Measurements from ENCODE around the gene SLC26A8. TPM values are rescaled to one million over a fixed set of nuclear protein-coding genes. Genes with fewer than 3 reads are reported as not detected.

SLC26A8 gene
- polyA plus RNA-seq, 3 donors = 0.52 to 1.7 (median 1.5) TPM

DNA sequence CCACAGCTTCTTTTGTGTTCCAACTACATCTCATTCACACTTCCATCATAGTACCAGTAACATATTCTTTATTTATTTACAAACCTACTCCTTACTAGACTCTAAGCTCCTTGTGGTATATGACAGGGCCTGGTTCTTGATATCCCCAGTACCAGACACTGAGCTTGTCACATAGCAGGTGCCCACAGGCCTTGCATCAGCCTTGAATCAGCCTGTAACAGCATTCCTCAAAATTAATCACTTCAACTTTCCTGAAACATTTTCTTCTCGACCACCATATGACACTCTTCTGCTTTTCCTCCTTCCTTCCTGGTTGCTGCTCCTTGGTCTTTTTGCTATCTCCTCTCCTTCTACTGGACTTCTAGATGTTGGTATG is 78.8 kb downstream of the SLC26A8 start:
- Histone ChIP-seq H3K27ac (ENCODE audit: low read depth in 1 of 2, low read length in 2 of 2) (no peak overlapping the region), H3K79me2 (ENCODE audit: insufficient read depth, low read length) (no peaks in the 10 kb centered on the region), H3K4me1 (ENCODE audit: control insufficient read depth in 1 of 2, insufficient read depth in 2 of 2, low read length in 2 of 2) (no peaks in the 10 kb centered on the region), H3K4me3 (replicated peaks in 1 of 3; ENCODE audit: low read depth in 2 of 3, low read length in 3 of 3) (no peak overlapping the region), H3K9me3 (replicated peaks in 1 of 2; ENCODE audit: control insufficient read depth in 1 of 2, insufficient read depth in 1 of 2, low read length in 2 of 2) (peaks cover 0 to 14% of the 10 kb centered on the region in 2 donors), H3K4me2 (replicated peaks; ENCODE audit: extremely low read depth, low read length, poor library complexity, severe bottlenecking) (no peak overlapping the region), H2AFZ (ENCODE audit: insufficient read depth, low read depth, low read length, poor library complexity, severe bottlenecking) (no peak overlapping the region), H3K27me3 (ENCODE audit: control insufficient read depth in 2 of 2, insufficient read depth in 2 of 2, low read length in 2 of 2) (no peaks in the 10 kb centered on the region), H3K36me3 (replicated peaks in 1 of 2; ENCODE audit: control insufficient read depth in 1 of 2, insufficient read depth in 2 of 2, low read length in 2 of 2) (no peaks in the 10 kb centered on the region), H3K9ac (ENCODE audit: insufficient read depth, low read length, poor library complexity, severe bottlenecking) (no peak overlapping the region), H4K20me1 (ENCODE audit: insufficient read depth, low read length) (no peaks in the 10 kb centered on the region)
- Mint-ChIP-seq H3K36me3 (peaks cover 11 to 28% of the 10 kb centered on the region in 2 donors), H3K4me1 (peaks cover 2% of the 10 kb centered on the region), H3K27me3 (ENCODE audit: low read depth in 3 of 3) (no peaks in the 10 kb centered on the region), H3K9me3 (peaks cover 4 to 16% (median 12%) of the 10 kb centered on the region in 7 donors), H3K27ac (peak overlapping the region in 1 of 7 donors; percentile 11), H3K4me3 (no peak overlapping the region)
- WGBS (ENCODE audit: insufficient coverage) = 20% methylated on average over 1 of the region's 1 CpG
- intact Hi-C loops (cut with micrococcal nuclease) = no loop called here
- DNase-seq = no peak
- TF ChIP-seq, protein P1, sequence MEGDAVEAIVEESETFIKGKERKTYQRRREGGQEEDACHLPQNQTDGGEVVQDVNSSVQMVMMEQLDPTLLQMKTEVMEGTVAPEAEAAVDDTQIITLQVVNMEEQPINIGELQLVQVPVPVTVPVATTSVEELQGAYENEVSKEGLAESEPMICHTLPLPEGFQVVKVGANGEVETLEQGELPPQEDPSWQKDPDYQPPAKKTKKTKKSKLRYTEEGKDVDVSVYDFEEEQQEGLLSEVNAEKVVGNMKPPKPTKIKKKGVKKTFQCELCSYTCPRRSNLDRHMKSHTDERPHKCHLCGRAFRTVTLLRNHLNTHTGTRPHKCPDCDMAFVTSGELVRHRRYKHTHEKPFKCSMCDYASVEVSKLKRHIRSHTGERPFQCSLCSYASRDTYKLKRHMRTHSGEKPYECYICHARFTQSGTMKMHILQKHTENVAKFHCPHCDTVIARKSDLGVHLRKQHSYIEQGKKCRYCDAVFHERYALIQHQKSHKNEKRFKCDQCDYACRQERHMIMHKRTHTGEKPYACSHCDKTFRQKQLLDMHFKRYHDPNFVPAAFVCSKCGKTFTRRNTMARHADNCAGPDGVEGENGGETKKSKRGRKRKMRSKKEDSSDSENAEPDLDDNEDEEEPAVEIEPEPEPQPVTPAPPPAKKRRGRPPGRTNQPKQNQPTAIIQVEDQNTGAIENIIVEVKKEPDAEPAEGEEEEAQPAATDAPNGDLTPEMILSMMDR (IDR thresholded peaks at IDR 0.05) = no peak

DNA sequence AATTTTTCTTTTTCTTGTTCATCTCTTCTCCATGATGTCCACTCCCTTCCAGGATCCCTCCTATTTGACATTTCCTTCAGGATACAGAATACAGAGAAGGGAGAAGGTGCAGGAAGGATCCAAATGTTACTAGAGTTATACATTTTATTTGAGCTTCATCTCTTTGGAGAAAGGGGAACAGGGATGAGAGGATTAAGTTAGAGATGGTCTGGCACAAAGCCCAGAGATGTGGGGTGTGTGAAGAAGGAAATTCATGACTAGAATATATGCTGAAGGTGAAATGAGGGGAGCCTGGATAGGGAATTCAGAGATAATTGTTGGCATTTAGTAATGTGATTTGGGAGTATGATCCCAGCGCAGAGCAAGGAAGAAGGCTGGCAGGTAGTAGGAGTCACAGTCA is 81.1 kb downstream of the SLC26A8 start:
- no CpG with 5 or more reads among the region's 1 CpG for WGBS (ENCODE audit: insufficient coverage)
- Mint-ChIP-seq H3K4me3 (no peak overlapping the region), H3K36me3 (peaks cover 11 to 31% of the 10 kb centered on the region in 2 donors), H3K27ac (no peak overlapping the region), H3K9me3 (peaks cover 14 to 25% (median 23%) of the 10 kb centered on the region in 7 donors), H3K27me3 (ENCODE audit: low read depth in 3 of 3) (no peaks in the 10 kb centered on the region), H3K4me1 (peaks cover 2% of the 10 kb centered on the region)
- H3K4me1 ChIP-seq (ENCODE audit: control insufficient read depth in 1 of 2, insufficient read depth in 2 of 2, low read length in 2 of 2) = no peaks in the 10 kb centered on the region
- no peaks in the 10 kb centered on the region for H3K27me3 ChIP-seq (ENCODE audit: control insufficient read depth in 2 of 2, insufficient read depth in 2 of 2, low read length in 2 of 2)
- peaks cover 0 to 18% of the 10 kb centered on the region in 2 donors for H3K9me3 ChIP-seq (replicated peaks in 1 of 2; ENCODE audit: control insufficient read depth in 1 of 2, insufficient read depth in 1 of 2, low read length in 2 of 2)
- H3K9ac ChIP-seq (ENCODE audit: insufficient read depth, low read length, poor library complexity, severe bottlenecking) = no peak overlapping the region
- intact Hi-C loops (cut with micrococcal nuclease) = no loop called here
- no peaks in the 10 kb centered on the region for H3K79me2 ChIP-seq (ENCODE audit: insufficient read depth, low read length)
- H4K20me1 ChIP-seq (ENCODE audit: insufficient read depth, low read length) = no peaks in the 10 kb centered on the region
- no peak for DNase-seq
- no peak overlapping the region for H3K27ac ChIP-seq (ENCODE audit: low read depth in 1 of 2, low read length in 2 of 2)
- H3K36me3 ChIP-seq (replicated peaks in 1 of 2; ENCODE audit: control insufficient read depth in 1 of 2, insufficient read depth in 2 of 2, low read length in 2 of 2) = no peaks in the 10 kb centered on the region
- no peak overlapping the region for H3K4me2 ChIP-seq (replicated peaks; ENCODE audit: extremely low read depth, low read length, poor library complexity, severe bottlenecking)
- no peak overlapping the region for H3K4me3 ChIP-seq (replicated peaks in 1 of 3; ENCODE audit: low read depth in 2 of 3, low read length in 3 of 3)
- TF ChIP-seq, protein P1 (IDR thresholded peaks at IDR 0.05) = no peak
- H2AFZ ChIP-seq (ENCODE audit: insufficient read depth, low read depth, low read length, poor library complexity, severe bottlenecking) = no peak overlapping the region

Data from CD14-positive monocyte (primary cell).